ENCODE results near the gene LCE1A. TPM values are rescaled to one million over a fixed set of nuclear protein-coding genes. Genes with fewer than 3 reads are reported as not detected.
A peak's percentile ranks its signal among the peaks of the same experiment; 100 is the strongest.

The LCE1A gene
- total RNA-seq (2022) = not detected in 2 replicates
- not detected for Bru-seq, nascent RNA
- not detected for BruChase-seq, experiment 1, labeled RNA remaining after a 6-hour chase
- not detected for BruChase-seq, experiment 2, labeled RNA remaining after a 2-hour chase
- long read RNA-seq = 0 reads

DNA sequence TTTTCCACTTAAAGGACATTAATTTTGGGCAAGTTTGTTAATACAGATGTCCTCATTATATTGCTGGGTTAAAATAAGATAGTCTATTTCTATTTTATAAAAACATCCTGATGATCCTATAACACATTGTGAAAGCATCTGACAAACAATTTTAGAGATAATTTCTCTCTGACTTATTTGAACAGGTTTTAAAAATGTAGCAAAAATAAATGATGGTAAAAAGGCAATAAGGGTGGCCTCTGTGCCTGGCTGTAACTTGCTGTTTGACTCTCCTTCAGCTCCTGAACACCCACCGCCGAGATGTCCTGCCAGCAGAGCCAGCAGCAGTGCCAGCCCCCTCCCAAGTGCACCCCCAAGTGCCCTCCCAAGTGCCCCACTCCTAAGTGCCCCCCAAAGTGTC is at the start of gene LCE1A:
Gene LCE1A, plus strand, starts transcription at position 301 of the 400 bp plus-strand sequence. Its CDS starts 0 bp downstream, at position 301.
- no peaks in the 10 kb centered on the region for H3K36me3 Mint-ChIP-seq (ENCODE audit: insufficient read depth, unreplicated experiment)
- BruUV-seq (replicated peaks) = no TSS peak
- H3K9me3 Mint-ChIP-seq (ENCODE audit: low read depth, unreplicated experiment) = no peaks in the 10 kb centered on the region
- DNase-seq = no peak
- TF ChIP-seq, protein P1, sequence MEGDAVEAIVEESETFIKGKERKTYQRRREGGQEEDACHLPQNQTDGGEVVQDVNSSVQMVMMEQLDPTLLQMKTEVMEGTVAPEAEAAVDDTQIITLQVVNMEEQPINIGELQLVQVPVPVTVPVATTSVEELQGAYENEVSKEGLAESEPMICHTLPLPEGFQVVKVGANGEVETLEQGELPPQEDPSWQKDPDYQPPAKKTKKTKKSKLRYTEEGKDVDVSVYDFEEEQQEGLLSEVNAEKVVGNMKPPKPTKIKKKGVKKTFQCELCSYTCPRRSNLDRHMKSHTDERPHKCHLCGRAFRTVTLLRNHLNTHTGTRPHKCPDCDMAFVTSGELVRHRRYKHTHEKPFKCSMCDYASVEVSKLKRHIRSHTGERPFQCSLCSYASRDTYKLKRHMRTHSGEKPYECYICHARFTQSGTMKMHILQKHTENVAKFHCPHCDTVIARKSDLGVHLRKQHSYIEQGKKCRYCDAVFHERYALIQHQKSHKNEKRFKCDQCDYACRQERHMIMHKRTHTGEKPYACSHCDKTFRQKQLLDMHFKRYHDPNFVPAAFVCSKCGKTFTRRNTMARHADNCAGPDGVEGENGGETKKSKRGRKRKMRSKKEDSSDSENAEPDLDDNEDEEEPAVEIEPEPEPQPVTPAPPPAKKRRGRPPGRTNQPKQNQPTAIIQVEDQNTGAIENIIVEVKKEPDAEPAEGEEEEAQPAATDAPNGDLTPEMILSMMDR (IDR thresholded peaks at IDR 0.05; ENCODE audit: unreplicated experiment) = no peak
- peaks cover 62% of the 10 kb centered on the region for H3K27me3 Mint-ChIP-seq (ENCODE audit: unreplicated experiment)
- CTCF ChIA-PET = no interaction called here
- no peak within 1 kb of the TSS for H3K4me3 Mint-ChIP-seq (ENCODE audit: low read depth, unreplicated experiment)
- no peak within 1 kb of the TSS for H3K27ac Mint-ChIP-seq (ENCODE audit: unreplicated experiment)
- intact Hi-C loops (cut with micrococcal nuclease; ENCODE audit: unreplicated experiment) = no loop called here
- H3K4me1 Mint-ChIP-seq (ENCODE audit: low read depth, unreplicated experiment) = no peaks in the 10 kb centered on the region

GRCh38 chr1:152777510-152778137 is 49.6 kb upstream of the LCE1A start:
- intact Hi-C loops (cut with micrococcal nuclease; ENCODE audit: unreplicated experiment) = no loop called here
- peaks cover under 1% of the 10 kb centered on the region for H3K4me1 Mint-ChIP-seq (ENCODE audit: low read depth, unreplicated experiment)
- no peak overlapping the region for H3K27ac Mint-ChIP-seq (ENCODE audit: unreplicated experiment)
- CTCF ChIA-PET = interaction anchor here (0.8 to 1.6 kb wide), 2 partner anchors 12 to 26 kb away, joined by 3 to 4 read pairs; no protein-coding TSS in a partner anchor
- H3K36me3 Mint-ChIP-seq (ENCODE audit: insufficient read depth, unreplicated experiment) = no peaks in the 10 kb centered on the region
- no peak overlapping the region for H3K4me3 Mint-ChIP-seq (ENCODE audit: low read depth, unreplicated experiment)
- peak; percentile 26 for DNase-seq
- no TSS peak for BruUV-seq (replicated peaks)
- H3K9me3 Mint-ChIP-seq (ENCODE audit: low read depth, unreplicated experiment) = no peaks in the 10 kb centered on the region
- peaks cover 39% of the 10 kb centered on the region for H3K27me3 Mint-ChIP-seq (ENCODE audit: unreplicated experiment)
- TF ChIP-seq, protein P1 (IDR thresholded peaks at IDR 0.05; ENCODE audit: unreplicated experiment) = no peak

- Mint-ChIP-seq H3K4me3 (ENCODE audit: low read depth, unreplicated experiment) (no peak overlapping the region), H3K27me3 (ENCODE audit: unreplicated experiment) (peaks cover 3% of the 10 kb centered on the region), H3K4me1 (ENCODE audit: low read depth, unreplicated experiment) (peaks cover 23% of the 10 kb centered on the region), H3K36me3 (ENCODE audit: insufficient read depth, unreplicated experiment) (no peaks in the 10 kb centered on the region), H3K9me3 (ENCODE audit: low read depth, unreplicated experiment) (no peaks in the 10 kb centered on the region), H3K27ac (ENCODE audit: unreplicated experiment) (no peak overlapping the region)
- intact Hi-C loops (cut with micrococcal nuclease; ENCODE audit: unreplicated experiment) = no loop called here
- CTCF ChIA-PET = interaction anchor here (0.5 kb wide), 1 partner anchor 342 kb away, joined by 3 read pairs; no protein-coding TSS in a partner anchor
- TF ChIP-seq, protein P1 (IDR thresholded peaks at IDR 0.05; ENCODE audit: unreplicated experiment) = no peak
- BruUV-seq (replicated peaks) = no TSS peak
- no peak for DNase-seq
Observed at GRCh38 chr1:152783095-152783494, 44.2 kb upstream of the LCE1A start.

DNA sequence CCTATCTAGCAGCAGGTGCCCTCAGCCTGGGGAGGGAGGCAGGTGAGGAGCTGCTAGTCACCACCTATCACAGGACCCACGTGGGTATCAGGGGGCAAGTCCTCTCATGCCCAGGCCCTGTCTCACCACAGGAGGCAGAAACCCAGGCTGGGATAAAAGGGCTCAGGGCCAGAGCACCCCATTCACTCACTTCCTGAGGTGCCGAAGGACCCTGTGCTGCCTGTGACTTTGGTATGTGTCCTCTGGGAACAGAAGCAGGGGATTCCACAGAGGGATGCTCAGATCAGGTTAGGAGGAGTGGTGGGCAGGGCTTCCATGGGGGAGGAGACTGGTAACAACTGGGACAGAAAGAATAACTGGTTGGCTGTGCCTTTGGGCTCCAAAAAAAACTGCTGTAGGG is 41.2 kb upstream of the LCE1A start, which contains the start of gene LCE1E:
Gene LCE1E, plus strand, starts transcription at position 181 of the 400 bp plus-strand sequence. CDS start 1,043 bp downstream, outside the sequence.
- no peak within 1 kb of the TSS for H3K4me3 Mint-ChIP-seq (ENCODE audit: low read depth, unreplicated experiment)
- H3K27me3 Mint-ChIP-seq (ENCODE audit: unreplicated experiment) = no peaks in the 10 kb centered on the region
- no TSS peak for BruUV-seq (replicated peaks)
- CTCF ChIA-PET = no interaction called here
- H3K9me3 Mint-ChIP-seq (ENCODE audit: low read depth, unreplicated experiment) = no peaks in the 10 kb centered on the region
- H3K36me3 Mint-ChIP-seq (ENCODE audit: insufficient read depth, unreplicated experiment) = no peaks in the 10 kb centered on the region
- TF ChIP-seq, protein P1 (IDR thresholded peaks at IDR 0.05; ENCODE audit: unreplicated experiment) = no peak
- H3K4me1 Mint-ChIP-seq (ENCODE audit: low read depth, unreplicated experiment) = peaks cover 43% of the 10 kb centered on the region
- DNase-seq = no peak
- H3K27ac Mint-ChIP-seq (ENCODE audit: unreplicated experiment) = no peak within 1 kb of the TSS
- intact Hi-C loops (cut with micrococcal nuclease; ENCODE audit: unreplicated experiment) = no loop called here
